ENCODE results near the gene WBP1L.
"Not testable (repeated sequence)": the region's sequence is repeated elsewhere in the genome, so short reads cannot be mapped to it uniquely, and the experiment has no call there.

Gene WBP1L

GRCh38 chr10:102811346-102811745, 67.6 kb downstream of the WBP1L start:
- DNase-seq (ENCODE audit: low spot score): no peak

GRCh38 chr10:102812231-102812876, 68.6 kb downstream of the WBP1L start:
- no peak for DNase-seq (ENCODE audit: low spot score)

GRCh38 chr10:102813017-102813541, 69.3 kb downstream of the WBP1L start:
- DNase-seq (ENCODE audit: low spot score): no peak

GRCh38 chr10:102813734-102814452, 70.1 kb downstream of the WBP1L start:
- peak; percentile 51 for DNase-seq (ENCODE audit: low spot score)

- peak; percentile 49 for DNase-seq (ENCODE audit: low spot score)
These were observed 70.7 kb downstream of the WBP1L start for GRCh38 chr10:102814453-102814871.

- DNase-seq (ENCODE audit: low spot score): peak; percentile 51
These were observed 71.3 kb downstream of the WBP1L start for GRCh38 chr10:102814873-102815661.

- DNase-seq (ENCODE audit: low spot score): no peak
These were observed 72.2 kb downstream of the WBP1L start for GRCh38 chr10:102815790-102816549.

GRCh38 chr10:102817175-102817574, 73.4 kb downstream of the WBP1L start:
- DNase-seq (ENCODE audit: low spot score): no peak

- DNase-seq (ENCODE audit: low spot score): no peak
These were observed 75.3 kb downstream of the WBP1L start for GRCh38 chr10:102819054-102819453.

- DNase-seq (ENCODE audit: low spot score): not testable (repeated sequence)
These were observed 76.3 kb downstream of the WBP1L start for GRCh38 chr10:102820008-102820407.

GRCh38 chr10:102822222-102822621, 78.5 kb downstream of the WBP1L start:
- DNase-seq (ENCODE audit: low spot score): no peak

- DNase-seq (ENCODE audit: low spot score): no peak
These were observed 80.9 kb downstream of the WBP1L start for GRCh38 chr10:102824664-102825063.

- DNase-seq (ENCODE audit: low spot score): no peak
These were observed 82.5 kb downstream of the WBP1L start for GRCh38 chr10:102826148-102826796.

- no peak for DNase-seq (ENCODE audit: low spot score)
These were observed 83.8 kb downstream of the WBP1L start for GRCh38 chr10:102827597-102827975.

- no peak for DNase-seq (ENCODE audit: low spot score)
These were observed 87.7 kb downstream of the WBP1L start for GRCh38 chr10:102831322-102832071.

- no peak for DNase-seq (ENCODE audit: low spot score)
These were observed 88.5 kb downstream of the WBP1L start for GRCh38 chr10:102832248-102832647.

- DNase-seq (ENCODE audit: low spot score): no peak
These were observed 89.2 kb downstream of the WBP1L start for GRCh38 chr10:102832987-102833386.

GRCh38 chr10:102834143-102834542, 90.4 kb downstream of the WBP1L start:
- DNase-seq (ENCODE audit: low spot score): no peak

GRCh38 chr10:102835007-102835482, 91.3 kb downstream of the WBP1L start:
- peak; percentile 79 for DNase-seq (ENCODE audit: low spot score)

- no peak for DNase-seq (ENCODE audit: low spot score)
These were observed 93.5 kb downstream of the WBP1L start, which contains the start of gene CYP17A1 for GRCh38 chr10:102837230-102837721. CYP17A1 (minus strand) TSS chr10:102837413; CDS start chr10:102837361, 52 bp downstream.

Measured in HuH-7.5 (cell line).